Stimulated activated CD4-positive, alpha-beta T cell treated with anti-CD3 and anti-CD28 coated beads, Interleukin-2, amount 100 ng/mL, for 24 hours (primary cell): ENCODE measurements around the gene SDCCAG8.

Source experiments
- DNase-seq, 2 donors: peaks; one replicate each; pipeline ENCODE4 v3.0.0-alpha.2; 2020

SDCCAG8 gene

GRCh38 chr1:243428617-243429342 is 172.9 kb downstream of the SDCCAG8 start:
- no peak for DNase-seq

- DNase-seq = no peak
Measured at GRCh38 chr1:243431591-243431990, 175.8 kb downstream of the SDCCAG8 start.

- no peak for DNase-seq
Measured at GRCh38 chr1:243432136-243432535, 176.3 kb downstream of the SDCCAG8 start.

GRCh38 chr1:243433737-243434370 is 178.0 kb downstream of the SDCCAG8 start:
- no peak for DNase-seq

GRCh38 chr1:243434594-243434993 is 178.8 kb downstream of the SDCCAG8 start:
- DNase-seq = no peak

GRCh38 chr1:243435836-243436235 is 180.0 kb downstream of the SDCCAG8 start:
- DNase-seq = no peak

- no peak for DNase-seq
Measured at GRCh38 chr1:243438146-243438545, 182.3 kb downstream of the SDCCAG8 start.

- no peak for DNase-seq
Measured at GRCh38 chr1:243438815-243439214, 183.0 kb downstream of the SDCCAG8 start.

GRCh38 chr1:243440406-243440805 is 184.6 kb downstream of the SDCCAG8 start:
- DNase-seq = no peak

GRCh38 chr1:243441601-243442000 is 185.8 kb downstream of the SDCCAG8 start:
- no peak for DNase-seq

GRCh38 chr1:243443557-243443956 is 187.7 kb downstream of the SDCCAG8 start:
- DNase-seq = no peak

- DNase-seq = no peak
Measured at GRCh38 chr1:243447347-243447746, 191.5 kb downstream of the SDCCAG8 start.

- no peak for DNase-seq
Measured at GRCh38 chr1:243447844-243448243, 192.0 kb downstream of the SDCCAG8 start.

- DNase-seq = no peak
Measured at GRCh38 chr1:243449373-243449772, 193.5 kb downstream of the SDCCAG8 start.

- DNase-seq = no peak
Measured at GRCh38 chr1:243452092-243452491, 196.3 kb downstream of the SDCCAG8 start.

- no peak for DNase-seq
Measured at GRCh38 chr1:243454328-243454997, 198.6 kb downstream of the SDCCAG8 start.

GRCh38 chr1:243455760-243456651 is 200.2 kb downstream of the SDCCAG8 start:
- no peak for DNase-seq

GRCh38 chr1:243457363-243457982 is 201.6 kb downstream of the SDCCAG8 start:
- no peak for DNase-seq

GRCh38 chr1:243459059-243459458 is 203.2 kb downstream of the SDCCAG8 start:
- DNase-seq = no peak

- no peak for DNase-seq
Measured at GRCh38 chr1:243461700-243462099, 205.9 kb downstream of the SDCCAG8 start.

- no peak for DNase-seq
Measured at GRCh38 chr1:243462929-243463697, 207.3 kb downstream of the SDCCAG8 start.

GRCh38 chr1:243465081-243465480 is 209.2 kb downstream of the SDCCAG8 start:
- DNase-seq = no peak
